Smooth muscle cell (in vitro differentiated cells): ENCODE measurements around the gene ZDHHC5. TPM values are rescaled to one million over a fixed set of nuclear protein-coding genes. Genes with fewer than 3 reads are reported as not detected.
"Not testable (repeated sequence)": the region's sequence is repeated elsewhere in the genome, so short reads cannot be mapped to it uniquely, and the experiment has no call there.

Experiments used
- DNase-seq: peaks from one replicate; lab custom pipeline; 2025; ENCODE audit not compliant: unreplicated experiment; lab: John Stamatoyannopoulos, UW
- H2AFZ ChIP-seq: fragments of 200-600 bp; sonication (generic); 2 replicates; pipeline ENCODE4 v1.6.0; 2016; ENCODE audit warnings: antibody characterized with exemption, low read depth, mild to moderate bottlenecking
- H3F3A ChIP-seq: fragments of 200-600 bp; sonication (generic); 2 replicates; pipeline ENCODE4 v1.6.0; 2017; ENCODE audit warnings: antibody characterized with exemption, low read depth
- H3K27ac ChIP-seq: fragments of 200-600 bp; sonication (generic); 2 replicates; pipeline ENCODE4 v1.5.1; 2016; ENCODE audit warnings: low read depth, mild to moderate bottlenecking
- H3K27me3 ChIP-seq: fragments of 200-600 bp; sonication (generic); 2 replicates; pipeline ENCODE4 v1.6.1; 2016; ENCODE audit warnings: low read depth, mild to moderate bottlenecking
- H3K36me3 ChIP-seq: fragments of 200-600 bp; sonication (generic); 2 replicates; pipeline ENCODE4 v1.5.1; 2016; ENCODE audit warnings: low read depth
- H3K4me1 ChIP-seq: fragments of 200-600 bp; sonication (generic); 2 replicates; pipeline ENCODE4 v1.5.1; 2016; ENCODE audit warnings: low read depth
- H3K4me2 ChIP-seq: fragments of 200-600 bp; sonication (generic); 2 replicates; pipeline ENCODE4 v1.6.0; 2016; ENCODE audit warnings: mild to moderate bottlenecking
- H3K4me3 ChIP-seq: fragments of 200-600 bp; sonication (generic); 2 replicates; pipeline ENCODE4 v1.5.1; 2016; ENCODE audit warnings: mild to moderate bottlenecking
- H3K79me2 ChIP-seq: fragments of 200-600 bp; sonication (generic); 2 replicates; pipeline ENCODE4 v1.6.0; 2016; ENCODE audit warnings: low read depth, mild to moderate bottlenecking
- H3K9ac ChIP-seq: fragments of 200-600 bp; sonication (generic); 2 replicates; pipeline ENCODE4 v1.6.0; 2016; ENCODE audit warnings: low read depth
- H3K9me3 ChIP-seq: fragments of 200-600 bp; sonication (generic); replicated peaks from 2 replicates; pipeline ENCODE4 v1.5.1; 2016; ENCODE audit warnings: low read depth
- H4K20me1 ChIP-seq: fragments of 200-600 bp; sonication (generic); 2 replicates; pipeline ENCODE4 v1.6.0; 2016; ENCODE audit warnings: low read depth
- CTCF ChIP-seq: fragments of 200-600 bp; sonication (generic); IDR thresholded peaks from 2 replicates; pipeline ENCODE4 v1.5.1; 2017; ENCODE audit warnings: borderline replicate concordance, mild to moderate bottlenecking, antibody characterized with exemption; ENCODE audit not compliant: insufficient read depth, poor library complexity, severe bottlenecking
- WGBS: methylation state at CpG from one replicate; pipeline ENCODE4 v1.1.7; 2016; ENCODE audit warnings: low lambda C conversion rate; 5-methylcytosine and 5-hydroxymethylcytosine counted together
- polyA plus RNA-seq: library from polyadenylated mRNA; unstranded; fragments of >200 nt; fragmentation: Nextera tagmentation; extraction: Ambion mirVana; gene quantifications from 2 replicates; pipeline ENCODE4 v1.2.1, GENCODE V29; 2016
- total RNA-seq: library from RNA; depleted of rRNA; stranded (reverse); fragments of >200 nt; gene quantifications from 2 replicates; pipeline ENCODE4 v1.2.3, GENCODE V29; 2014

ZDHHC5 gene
- total and polyA plus RNA-seq, 2 experiments from 2014 or later = 34.5 to 38.0 TPM

- no peaks in the 10 kb centered on the region for H3K27me3 ChIP-seq
- H4K20me1 ChIP-seq = peaks cover 27% of the 10 kb centered on the region
Observed at GRCh38 chr11:57650739-57651090, 17.2 kb upstream of the ZDHHC5 start.

GRCh38 chr11:57651408-57651807 lies 16.5 kb upstream of the ZDHHC5 start:
- H3K4me1 ChIP-seq = peaks cover 37% of the 10 kb centered on the region
- H3K79me2 ChIP-seq = no peaks in the 10 kb centered on the region
- H3K4me3 ChIP-seq = no peak overlapping the region
- H3K36me3 ChIP-seq = no peaks in the 10 kb centered on the region
- no peak overlapping the region for H2AFZ ChIP-seq
- H3K27ac ChIP-seq = no peak overlapping the region
- H4K20me1 ChIP-seq = peaks cover 20% of the 10 kb centered on the region
- H3K9me3 ChIP-seq = no peaks in the 10 kb centered on the region
- H3K4me2 ChIP-seq = no peak overlapping the region
- no peak for TF ChIP-seq CTCF
- 88% methylated on average over 7 of the region's 7 CpGs for WGBS
- H3F3A ChIP-seq = no peaks in the 10 kb centered on the region
- no peak for DNase-seq
- no peak overlapping the region for H3K9ac ChIP-seq
- H3K27me3 ChIP-seq = no peaks in the 10 kb centered on the region

More at GRCh38 chr11:57650739-57651090, 17.2 kb upstream of the ZDHHC5 start:
- H3K79me2 ChIP-seq = no peaks in the 10 kb centered on the region
- H3K4me2 ChIP-seq = no peak overlapping the region
- H3K4me1 ChIP-seq = peaks cover 38% of the 10 kb centered on the region
- H3K9me3 ChIP-seq = no peaks in the 10 kb centered on the region
- no peaks in the 10 kb centered on the region for H3K36me3 ChIP-seq
- 75% methylated on average over 5 of the region's 5 CpGs for WGBS
- H2AFZ ChIP-seq = no peak overlapping the region
- DNase-seq = no peak
- no peak overlapping the region for H3K27ac ChIP-seq
- no peaks in the 10 kb centered on the region for H3F3A ChIP-seq
- no peak for TF ChIP-seq CTCF
- no peak overlapping the region for H3K9ac ChIP-seq
- H3K4me3 ChIP-seq = no peak overlapping the region

- not testable (repeated sequence) for H3K27me3 ChIP-seq, H2AFZ ChIP-seq, H3K79me2 ChIP-seq, H3F3A ChIP-seq, DNase-seq, H3K4me3 ChIP-seq, H3K27ac ChIP-seq, H3K36me3 ChIP-seq, H3K9me3 ChIP-seq, H3K4me2 ChIP-seq, H3K9ac ChIP-seq
- peaks cover 13% of the 10 kb centered on the region for H4K20me1 ChIP-seq
- WGBS = 91% methylated on average over 14 of the region's 14 CpGs
- H3K4me1 ChIP-seq = peaks cover 29% of the 10 kb centered on the region
Observed at GRCh38 chr11:57652230-57652629, 15.7 kb upstream of the ZDHHC5 start.

GRCh38 chr11:57652662-57653061 lies 15.3 kb upstream of the ZDHHC5 start:
- Histone ChIP-seq H3K4me2 (no peak overlapping the region), H3K9ac (no peak overlapping the region)
- no peak for DNase-seq

More at GRCh38 chr11:57652662-57653061, 15.3 kb upstream of the ZDHHC5 start:
- Histone ChIP-seq H3K27ac (no peak overlapping the region), H3K79me2 (no peaks in the 10 kb centered on the region), H3K27me3 (no peaks in the 10 kb centered on the region), H4K20me1 (peaks cover 9% of the 10 kb centered on the region), H3F3A (no peaks in the 10 kb centered on the region), H3K4me3 (no peak overlapping the region), H3K9me3 (no peaks in the 10 kb centered on the region), H3K36me3 (no peaks in the 10 kb centered on the region), H2AFZ (no peak overlapping the region), H3K4me1 (peaks cover 24% of the 10 kb centered on the region)
- TF ChIP-seq CTCF = no peak
- WGBS = 86% methylated on average over 3 of the region's 3 CpGs
